Renal pelvis (tissue), 4 donors: ENCODE data around the gene JPT1. TPM values are rescaled to one million over a fixed set of nuclear protein-coding genes. Genes with fewer than 3 reads are reported as not detected.
"Not testable (repeated sequence)": the region's sequence is repeated elsewhere in the genome, so short reads cannot be mapped to it uniquely, and the experiment has no call there.

Source experiments
- DNase-seq: peaks from one replicate; pipeline ENCODE4 v3.0.0-alpha.2; 2013
- polyA plus RNA-seq, 3 donors: library from polyadenylated mRNA; unstranded; fragments of 120-200 nt; gene quantifications; one replicate each; pipeline ENCODE4 v1.2.1, GENCODE V29; 2013; ENCODE audit not compliant: insufficient read length in 3 of 3

JPT1 gene
- polyA plus RNA-seq, 3 donors = 86.5 to 109 (median 103) TPM

- DNase-seq = no peak
Observed at GRCh38 chr17:75159196-75160031, 5.1 kb upstream of the JPT1 start.

- not testable (repeated sequence) for DNase-seq
Observed at GRCh38 chr17:75158480-75158879, 4.2 kb upstream of the JPT1 start.

- DNase-seq = peak; percentile 20
Observed at GRCh38 chr17:75155191-75155601, 884 bp upstream of the JPT1 start.

- no peak for DNase-seq
Observed at GRCh38 chr17:75153780-75154194, 525 bp downstream of the JPT1 start.

- peak; percentile 58 for DNase-seq
Observed at GRCh38 chr17:75152922-75153779, 1.2 kb downstream of the JPT1 start.

- DNase-seq = no peak
Observed at GRCh38 chr17:75152523-75152921, 1.8 kb downstream of the JPT1 start.

GRCh38 chr17:75151930-75152329 is 2.4 kb downstream of the JPT1 start:
- DNase-seq = peak; percentile 30

GRCh38 chr17:75147878-75148546 is 6.3 kb downstream of the JPT1 start:
- no peak for DNase-seq

GRCh38 chr17:75146592-75146991 is 7.7 kb downstream of the JPT1 start:
- no peak for DNase-seq

- no peak for DNase-seq
Observed at GRCh38 chr17:75144816-75145512, 9.3 kb downstream of the JPT1 start.

- no peak for DNase-seq
Observed at GRCh38 chr17:75142236-75142971, 11.9 kb downstream of the JPT1 start.

- no peak for DNase-seq
Observed at GRCh38 chr17:75138519-75138918, 15.8 kb downstream of the JPT1 start.

GRCh38 chr17:75137762-75138161 is 16.6 kb downstream of the JPT1 start:
- not testable (repeated sequence) for DNase-seq

GRCh38 chr17:75135946-75136345 is 18.4 kb downstream of the JPT1 start:
- no peak for DNase-seq

GRCh38 chr17:75135452-75135851 is 18.9 kb downstream of the JPT1 start:
- no peak for DNase-seq

GRCh38 chr17:75133607-75134347 is 20.5 kb downstream of the JPT1 start:
- not testable (repeated sequence) for DNase-seq

GRCh38 chr17:75133001-75133400 is 21.3 kb downstream of the JPT1 start:
- no peak for DNase-seq

GRCh38 chr17:75132018-75133000 is 22.0 kb downstream of the JPT1 start:
- not testable (repeated sequence) for DNase-seq
